Measurements from ENCODE around the gene GUSB.

- TF ChIP-seq CTCF (IDR thresholded peaks at IDR 0.05), result no peak
- no peak for TF ChIP-seq HMGXB4 (CRISPR knock-in tag; IDR thresholded peaks at IDR 0.05)
These were observed 7.1 kb downstream of the GUSB start for GRCh38 chr7:65974876-65975275.
